GM18861 (cell line): Measurements from ENCODE around the gene PCDHGA4.
"Not testable (repeated sequence)": the region's sequence is repeated elsewhere in the genome, so short reads cannot be mapped to it uniquely, and the experiment has no call there.

Source experiments
- ATAC-seq: cut with Tn5 transposase; IDR thresholded peaks from one replicate; pipeline ENCODE4 v1.9.1; 2021; ENCODE audit not compliant: unreplicated experiment

The PCDHGA4 gene

DNA sequence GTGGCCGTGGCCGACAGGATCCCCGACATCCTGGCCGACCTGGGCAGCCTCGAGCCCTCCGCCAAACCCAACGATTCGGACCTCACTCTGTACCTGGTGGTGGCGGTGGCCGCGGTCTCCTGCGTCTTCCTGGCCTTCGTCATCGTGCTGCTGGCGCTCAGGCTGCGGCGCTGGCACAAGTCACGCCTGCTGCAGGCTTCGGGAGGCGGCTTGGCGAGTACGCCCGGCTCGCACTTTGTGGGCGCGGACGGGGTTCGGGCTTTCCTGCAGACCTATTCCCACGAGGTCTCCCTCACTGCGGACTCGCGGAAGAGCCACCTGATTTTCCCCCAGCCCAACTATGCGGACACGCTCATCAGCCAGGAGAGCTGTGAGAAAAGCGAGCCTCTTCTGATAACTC is 8.8 kb upstream of the PCDHGA4 start:
- not testable (repeated sequence) for ATAC-seq

DNA sequence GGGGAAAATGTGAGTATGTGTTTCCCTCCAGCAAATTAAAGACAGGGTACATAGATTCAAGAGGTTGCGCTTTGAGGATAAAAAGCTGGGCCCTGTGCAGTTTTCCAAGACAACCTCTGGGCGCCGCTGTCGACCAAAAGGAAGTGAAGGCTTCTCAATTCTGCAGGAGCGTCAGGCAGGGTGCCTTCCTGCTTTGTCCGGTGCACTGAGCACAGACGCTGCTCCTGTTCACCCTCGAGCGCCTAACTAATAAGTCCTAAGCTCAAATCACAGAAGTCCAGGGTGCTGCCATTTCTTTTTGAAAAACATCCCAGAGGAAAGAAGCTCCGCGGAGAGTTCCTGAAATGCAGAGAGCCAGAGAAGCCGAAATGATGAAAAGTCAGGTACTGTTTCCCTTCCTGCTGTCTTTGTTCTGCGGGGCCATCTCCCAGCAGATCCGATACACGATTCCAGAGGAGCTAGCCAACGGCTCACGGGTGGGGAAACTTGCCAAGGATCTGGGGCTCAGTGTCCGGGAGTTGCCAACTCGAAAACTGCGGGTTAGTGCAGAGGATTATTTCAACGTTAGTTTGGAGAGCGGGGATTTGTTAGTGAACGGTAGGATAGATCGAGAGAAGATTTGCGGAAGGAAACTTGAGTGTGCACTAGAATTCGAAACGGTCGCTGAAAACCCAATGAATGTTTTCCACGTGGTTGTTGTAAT is 4.8 kb upstream of the PCDHGA4 start, which contains the start of gene PCDHGB1:
Gene PCDHGB1 (plus strand): TSS at position 183 of the 703 bp plus-strand sequence. CDS start 162 bp downstream, at position 345.
- ATAC-seq: no peak

DNA sequence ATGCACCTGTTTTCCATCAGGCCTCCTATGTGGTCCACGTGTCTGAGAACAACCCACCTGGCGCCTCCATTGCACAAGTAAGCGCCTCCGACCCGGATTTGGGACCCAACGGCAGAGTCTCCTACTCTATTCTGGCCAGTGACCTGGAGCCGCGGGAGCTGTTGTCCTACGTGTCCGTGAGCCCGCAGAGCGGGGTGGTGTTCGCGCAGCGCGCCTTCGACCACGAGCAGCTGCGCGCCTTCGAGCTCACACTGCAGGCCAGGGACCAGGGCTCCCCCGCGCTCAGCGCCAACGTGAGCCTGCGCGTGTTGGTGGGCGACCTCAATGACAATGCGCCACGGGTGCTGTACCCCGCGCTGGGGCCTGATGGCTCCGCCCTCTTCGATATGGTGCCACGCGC is 3.2 kb upstream of the PCDHGA4 start:
- ATAC-seq: no peak

- no peak for ATAC-seq
These were observed 820 bp downstream of the PCDHGA4 start for GRCh38 chr5:141355641-141356040.

DNA sequence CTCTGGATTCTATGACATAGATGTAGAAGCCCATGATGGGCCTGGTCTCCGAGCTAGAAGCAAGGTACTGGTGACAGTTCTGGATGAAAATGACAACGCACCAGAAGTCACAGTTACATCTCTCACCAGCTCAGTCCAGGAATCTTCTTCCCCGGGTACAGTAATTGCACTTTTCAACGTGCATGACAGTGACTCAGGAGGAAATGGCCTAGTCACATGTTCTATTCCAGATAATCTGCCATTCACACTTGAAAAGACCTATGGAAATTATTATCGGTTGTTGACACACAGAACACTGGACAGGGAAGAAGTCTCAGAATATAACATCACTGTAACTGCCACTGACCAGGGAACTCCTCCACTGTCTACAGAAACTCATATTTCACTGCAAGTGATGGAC is 1.3 kb downstream of the PCDHGA4 start:
- ATAC-seq: no peak

DNA sequence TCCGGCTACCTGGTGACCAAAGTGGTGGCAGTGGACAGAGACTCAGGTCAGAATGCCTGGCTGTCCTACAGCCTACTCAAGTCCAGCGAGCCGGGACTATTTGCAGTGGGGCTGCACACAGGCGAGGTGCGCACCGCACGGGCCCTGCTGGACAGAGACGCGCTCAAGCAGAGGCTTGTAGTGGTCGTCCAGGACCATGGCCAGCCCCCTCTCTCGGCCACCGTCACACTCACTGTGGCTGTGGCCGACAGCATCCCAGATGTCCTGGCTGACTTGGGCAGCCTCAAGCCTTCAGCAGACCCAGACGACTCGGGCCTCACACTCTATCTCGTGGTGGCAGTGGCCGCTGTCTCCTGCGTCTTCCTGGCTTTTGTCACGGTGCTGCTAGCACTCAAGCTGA is 2.1 kb downstream of the PCDHGA4 start:
- ATAC-seq: no peak

DNA sequence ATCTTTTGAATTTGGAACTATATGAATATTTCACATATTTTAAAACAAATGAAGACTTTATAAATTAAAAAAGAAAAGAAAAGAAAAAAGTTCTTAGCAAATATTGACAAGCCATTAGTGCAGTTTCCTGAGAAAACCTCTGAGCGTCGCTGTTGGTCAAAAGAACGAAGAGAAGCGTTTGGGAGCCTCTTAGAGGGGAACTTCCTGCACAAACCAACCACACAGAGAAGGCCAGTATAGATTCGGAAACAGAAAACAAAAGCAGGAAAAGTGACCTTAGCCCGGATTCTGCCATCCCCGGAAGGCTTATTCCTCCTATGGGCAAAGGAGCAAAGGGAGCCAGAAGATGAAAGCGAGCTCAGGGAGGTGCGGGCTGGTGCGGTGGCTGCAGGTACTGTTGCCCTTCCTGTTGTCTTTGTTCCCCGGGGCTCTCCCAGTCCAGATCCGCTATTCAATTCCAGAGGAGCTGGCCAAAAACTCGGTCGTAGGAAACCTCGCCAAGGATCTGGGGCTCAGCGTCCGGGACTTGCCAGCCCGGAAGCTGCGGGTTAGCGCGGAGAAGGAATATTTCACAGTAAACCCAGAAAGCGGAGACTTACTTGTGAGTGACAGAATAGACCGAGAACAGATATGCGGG is 5.1 kb downstream of the PCDHGA4 start, which contains the start of gene PCDHGB2:
Gene PCDHGB2 (plus strand): TSS at position 205 of the 637 bp plus-strand sequence. CDS start 142 bp downstream, at position 347.
- ATAC-seq: no peak

- no peak for ATAC-seq
These were observed 5.9 kb downstream of the PCDHGA4 start for GRCh38 chr5:141360685-141361084.

GRCh38 chr5:141362719-141363118 is 7.9 kb downstream of the PCDHGA4 start:
- no peak for ATAC-seq

GRCh38 chr5:141363952-141364660 is 9.3 kb downstream of the PCDHGA4 start, which contains the start of gene PCDHGA5:
PCDHGA5 (plus strand) TSS chr5:141364162; CDS start chr5:141364331, 169 bp downstream.
- ATAC-seq: no peak

- ATAC-seq: no peak
These were observed 11.4 kb downstream of the PCDHGA4 start for GRCh38 chr5:141366016-141366896.

- peak; percentile 92 for ATAC-seq
These were observed 15.4 kb downstream of the PCDHGA4 start, which contains the start of gene PCDHGB3 for GRCh38 chr5:141369994-141370848. PCDHGB3 (plus strand) TSS chr5:141370242; CDS start chr5:141370395, 153 bp downstream.

- ATAC-seq: no peak
These were observed 17.0 kb downstream of the PCDHGA4 start for GRCh38 chr5:141371572-141372475.

DNA sequence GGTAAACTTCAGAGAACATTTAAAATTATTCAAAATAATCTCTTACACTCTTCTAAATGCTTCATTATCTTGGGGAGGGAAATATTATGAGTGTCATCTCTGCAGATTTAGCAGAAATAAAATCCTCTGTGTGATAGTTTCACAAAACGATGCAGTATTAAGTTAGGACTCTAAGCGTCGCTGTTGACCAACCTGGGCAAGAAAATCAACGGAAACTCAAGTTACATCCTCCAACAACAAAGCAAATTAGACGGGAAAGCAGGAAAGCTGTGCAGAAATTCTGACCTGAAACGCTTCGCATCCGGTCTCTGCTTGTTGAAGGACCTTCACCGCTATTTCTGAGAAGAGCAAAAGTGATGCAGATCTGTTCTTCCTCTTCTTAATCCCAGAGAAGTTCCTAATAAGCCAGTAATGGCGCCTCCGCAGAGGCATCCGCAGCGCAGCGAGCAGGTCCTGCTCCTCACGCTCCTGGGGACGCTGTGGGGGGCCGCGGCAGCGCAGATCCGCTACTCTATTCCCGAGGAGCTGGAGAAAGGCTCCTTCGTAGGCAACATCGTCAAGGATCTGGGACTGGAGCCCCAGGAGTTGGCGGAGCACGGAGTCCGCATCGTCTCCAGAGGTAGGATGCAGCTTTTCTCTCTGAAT is 19.0 kb downstream of the PCDHGA4 start, which contains the start of gene PCDHGA6:
Gene PCDHGA6 (plus strand): TSS at position 219 of the 645 bp plus-strand sequence. CDS start 193 bp downstream, at position 412.
- no peak for ATAC-seq

DNA sequence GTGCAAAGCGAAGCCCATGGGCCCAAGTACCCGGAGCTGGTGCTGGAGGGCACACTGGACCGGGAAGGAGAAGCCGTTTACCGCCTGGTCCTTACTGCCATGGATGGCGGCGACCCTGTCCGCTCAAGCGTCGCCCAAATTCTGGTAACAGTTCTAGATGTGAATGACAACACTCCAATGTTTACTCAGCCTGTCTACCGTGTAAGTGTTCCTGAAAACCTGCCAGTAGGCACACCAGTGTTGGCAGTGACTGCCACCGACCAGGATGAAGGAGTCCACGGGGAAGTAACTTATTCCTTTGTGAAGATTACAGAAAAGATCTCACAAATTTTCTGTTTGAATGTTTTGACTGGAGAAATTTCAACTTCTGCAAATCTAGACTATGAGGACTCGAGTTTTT is 19.8 kb downstream of the PCDHGA4 start:
- no peak for ATAC-seq

GRCh38 chr5:141375444-141376155 is 20.8 kb downstream of the PCDHGA4 start:
- ATAC-seq: not testable (repeated sequence)
